MM.1S (cell line): ENCODE data around the gene EEF1E1.
A peak's percentile ranks its signal among the peaks of the same experiment; 100 is the strongest.

Experiments
- DNase-seq: peaks from one replicate; pipeline ENCODE4 v3.0.0-alpha.2; 2015
- H2AFZ ChIP-seq: fragments of 300-600 bp; sonication (generic); 2 replicates; pipeline ENCODE4 v1.6.0; 2016; ENCODE audit warnings: antibody characterized with exemption, low read length
- H3F3A ChIP-seq: fragments of 300-600 bp; sonication (generic); 2 replicates; pipeline ENCODE4 v1.6.1; 2016; ENCODE audit warnings: mild to moderate bottlenecking, antibody characterized with exemption, low read length, moderate library complexity, mixed read lengths; ENCODE audit not compliant: insufficient read depth
- H3K27ac ChIP-seq: fragments of 300-600 bp; sonication (generic); 2 replicates; pipeline ENCODE4 v1.5.1; 2016; ENCODE audit warnings: mild to moderate bottlenecking, low read length
- H3K27me3 ChIP-seq: fragments of 300-600 bp; sonication (generic); replicated peaks from 2 replicates; pipeline ENCODE4 v1.6.0; 2016; ENCODE audit warnings: low read length; ENCODE audit not compliant: insufficient read depth
- H3K36me3 ChIP-seq: fragments of 300-600 bp; sonication (generic); replicated peaks from 2 replicates; pipeline ENCODE4 v1.6.1; 2016; ENCODE audit warnings: mild to moderate bottlenecking, low read length, mixed read lengths; ENCODE audit not compliant: insufficient read depth
- H3K4me1 ChIP-seq: fragments of 300-600 bp; sonication (generic); 2 replicates; pipeline ENCODE4 v1.6.1; 2016; ENCODE audit warnings: low read length, mixed read lengths
- H3K4me2 ChIP-seq: fragments of 300-600 bp; sonication (generic); 2 replicates; pipeline ENCODE4 v1.6.0; 2016; ENCODE audit warnings: low read depth, low read length
- H3K4me3 ChIP-seq: fragments of 300-600 bp; sonication (generic); 2 replicates; pipeline ENCODE4 v1.5.1; 2016; ENCODE audit warnings: low read length, mixed read lengths
- H3K79me2 ChIP-seq: fragments of 300-600 bp; sonication (generic); 2 replicates; pipeline ENCODE4 v1.6.1; 2016; ENCODE audit warnings: mixed run types, low read length, mixed read lengths
- H3K9ac ChIP-seq: fragments of 300-600 bp; sonication (generic); 2 replicates; pipeline ENCODE4 v1.6.1; 2016; ENCODE audit warnings: low read length, mixed read lengths
- H3K9me2 ChIP-seq: fragments of 300-600 bp; sonication (generic); replicated peaks from 2 replicates; pipeline ENCODE4 v1.6.1; 2016; ENCODE audit warnings: mild to moderate bottlenecking, low read length, mixed read lengths; ENCODE audit not compliant: insufficient read depth
- H3K9me3 ChIP-seq: fragments of 300-600 bp; sonication (generic); replicated peaks from 2 replicates; pipeline ENCODE4 v1.6.1; 2016; ENCODE audit warnings: mild to moderate bottlenecking, low read length, mixed read lengths; ENCODE audit not compliant: insufficient read depth
- H4K20me1 ChIP-seq: fragments of 300-600 bp; sonication (generic); 2 replicates; pipeline ENCODE4 v1.6.1; 2016; ENCODE audit warnings: mild to moderate bottlenecking, low read length, moderate library complexity, mixed read lengths; ENCODE audit not compliant: insufficient read depth
- EZH2 ChIP-seq: fragments of 300-600 bp; sonication (generic); optimal IDR thresholded peaks from 2 replicates; pipeline ENCODE3; 2017; ENCODE audit warnings: low read depth, mild to moderate bottlenecking, antibody characterized with exemption, low read length, mixed read lengths
- EZH2phosphoT487 ChIP-seq: fragments of 300-600 bp; sonication (generic); IDR thresholded peaks from 2 replicates; pipeline ENCODE4 v1.6.1; 2018; ENCODE audit warnings: antibody characterized with exemption, low read length
- TF ChIP-seq, protein P1 (sequence below): fragments of 300-600 bp; sonication (generic); IDR thresholded peaks from 2 replicates; pipeline ENCODE4 v1.5.1; 2016; ENCODE audit warnings: antibody characterized with exemption, low read length, mixed read lengths

Gene EEF1E1

DNA sequence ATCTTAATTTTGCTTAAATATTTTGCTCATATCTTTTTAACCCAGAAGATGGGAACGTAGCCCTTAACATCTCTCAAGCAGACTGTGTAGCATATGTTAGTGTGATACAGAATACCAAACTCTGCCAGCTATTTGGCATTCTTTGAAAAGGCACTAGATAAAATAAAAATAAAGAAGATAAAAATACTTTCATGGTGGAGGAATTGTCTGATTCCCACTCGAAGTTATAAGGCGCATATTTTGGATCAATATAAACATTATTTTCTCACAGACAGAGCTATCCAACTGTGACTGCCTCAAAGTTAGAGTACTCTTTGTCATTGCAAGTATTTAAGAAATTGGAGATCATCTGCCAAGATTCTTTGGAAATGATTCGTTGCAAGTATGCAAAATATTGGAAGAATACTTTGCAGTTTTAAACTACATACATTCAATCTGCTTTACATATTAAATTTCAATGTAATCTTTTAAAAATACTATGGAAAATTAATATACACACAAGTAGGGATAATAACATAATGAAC lies 10.8 kb upstream of the EEF1E1 start:
- H3K9me2 ChIP-seq = no peaks in the 10 kb centered on the region
- H3K27me3 ChIP-seq = no peaks in the 10 kb centered on the region
- H3K4me2 ChIP-seq = no peak overlapping the region
- no peak for TF ChIP-seq EZH2
- TF ChIP-seq EZH2phosphoT487 = no peak
- TF ChIP-seq, protein P1, sequence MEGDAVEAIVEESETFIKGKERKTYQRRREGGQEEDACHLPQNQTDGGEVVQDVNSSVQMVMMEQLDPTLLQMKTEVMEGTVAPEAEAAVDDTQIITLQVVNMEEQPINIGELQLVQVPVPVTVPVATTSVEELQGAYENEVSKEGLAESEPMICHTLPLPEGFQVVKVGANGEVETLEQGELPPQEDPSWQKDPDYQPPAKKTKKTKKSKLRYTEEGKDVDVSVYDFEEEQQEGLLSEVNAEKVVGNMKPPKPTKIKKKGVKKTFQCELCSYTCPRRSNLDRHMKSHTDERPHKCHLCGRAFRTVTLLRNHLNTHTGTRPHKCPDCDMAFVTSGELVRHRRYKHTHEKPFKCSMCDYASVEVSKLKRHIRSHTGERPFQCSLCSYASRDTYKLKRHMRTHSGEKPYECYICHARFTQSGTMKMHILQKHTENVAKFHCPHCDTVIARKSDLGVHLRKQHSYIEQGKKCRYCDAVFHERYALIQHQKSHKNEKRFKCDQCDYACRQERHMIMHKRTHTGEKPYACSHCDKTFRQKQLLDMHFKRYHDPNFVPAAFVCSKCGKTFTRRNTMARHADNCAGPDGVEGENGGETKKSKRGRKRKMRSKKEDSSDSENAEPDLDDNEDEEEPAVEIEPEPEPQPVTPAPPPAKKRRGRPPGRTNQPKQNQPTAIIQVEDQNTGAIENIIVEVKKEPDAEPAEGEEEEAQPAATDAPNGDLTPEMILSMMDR = no peak
- no peaks in the 10 kb centered on the region for H3K36me3 ChIP-seq
- no peak for DNase-seq
- no peak overlapping the region for H3K4me3 ChIP-seq
- no peak overlapping the region for H3K9ac ChIP-seq
- no peaks in the 10 kb centered on the region for H4K20me1 ChIP-seq
- peaks cover 23% of the 10 kb centered on the region for H3K4me1 ChIP-seq
- no peak overlapping the region for H2AFZ ChIP-seq
- H3F3A ChIP-seq = peaks cover 8% of the 10 kb centered on the region; the same call in 1 of the 2 replicates
- no peaks in the 10 kb centered on the region for H3K79me2 ChIP-seq
- no peak overlapping the region for H3K27ac ChIP-seq
- H3K9me3 ChIP-seq = no peaks in the 10 kb centered on the region

DNA sequence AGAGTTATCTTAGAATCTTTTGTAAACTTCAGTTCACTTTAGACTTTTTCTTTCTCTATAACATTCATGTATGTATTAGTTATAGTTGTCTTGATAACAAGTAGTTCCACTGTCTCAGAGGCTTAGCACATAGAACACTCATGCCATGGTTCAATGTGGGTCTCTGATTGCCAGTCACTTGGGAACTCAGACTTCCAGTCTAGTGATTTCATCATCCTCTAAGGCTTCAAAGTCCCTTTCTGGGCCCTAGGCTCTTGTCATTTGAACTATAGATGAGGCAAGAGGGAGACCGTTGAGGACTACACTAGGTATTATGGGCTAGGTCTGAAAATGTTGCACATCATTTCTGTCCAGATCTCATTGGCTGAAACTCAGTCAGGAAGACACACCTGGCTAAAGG lies 8.4 kb upstream of the EEF1E1 start:
- peaks cover 25% of the 10 kb centered on the region for H3K4me1 ChIP-seq
- H3K27me3 ChIP-seq = no peaks in the 10 kb centered on the region
- H3F3A ChIP-seq = peaks cover 8% of the 10 kb centered on the region; the same call in 1 of the 2 replicates
- H3K27ac ChIP-seq = peak overlapping the region; percentile 65; the same call in 1 of the 2 replicates
- H3K4me2 ChIP-seq = peak overlapping the region; percentile 59; the same call in 1 of the 2 replicates
- H3K79me2 ChIP-seq = no peaks in the 10 kb centered on the region
- TF ChIP-seq, protein P1 = no peak
- TF ChIP-seq EZH2 (no peak), EZH2phosphoT487 (no peak)
- no peaks in the 10 kb centered on the region for H3K36me3 ChIP-seq
- H3K9me2 ChIP-seq = no peaks in the 10 kb centered on the region
- H2AFZ ChIP-seq = peak overlapping the region; percentile 66
- H4K20me1 ChIP-seq = no peaks in the 10 kb centered on the region
- no peak overlapping the region; the same call in 1 of the 2 replicates for H3K4me3 ChIP-seq
- peak; percentile 19 for DNase-seq
- no peaks in the 10 kb centered on the region for H3K9me3 ChIP-seq
- H3K9ac ChIP-seq = no peak overlapping the region

DNA sequence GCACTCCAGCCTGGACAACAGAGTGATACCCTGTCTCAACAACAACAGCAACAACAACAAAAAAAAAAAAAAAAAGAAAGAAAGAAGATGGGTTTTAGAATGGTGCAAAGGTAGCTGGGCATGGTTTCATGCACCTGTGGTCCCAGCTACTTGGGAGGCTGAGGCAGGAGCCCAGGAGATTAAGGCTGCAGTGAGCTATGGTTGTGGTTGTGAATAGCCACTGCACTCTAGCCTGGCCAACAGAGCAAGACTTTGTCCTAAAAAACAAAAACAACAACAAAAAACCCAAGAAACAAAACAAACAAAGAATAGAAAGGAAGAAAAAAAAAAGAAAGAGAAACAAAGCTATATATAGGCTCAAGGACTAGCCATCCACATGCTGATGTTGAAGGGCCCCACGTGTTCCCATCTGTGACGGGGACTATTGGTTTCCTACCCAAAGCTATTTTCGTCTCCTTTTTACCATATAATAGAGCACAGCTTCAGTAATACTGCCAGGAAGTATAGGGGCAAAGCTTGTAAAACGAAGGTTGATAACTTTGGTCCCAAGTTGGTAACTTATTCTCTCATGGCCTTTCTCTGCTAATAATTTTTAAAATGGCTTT lies 7.9 kb upstream of the EEF1E1 start:
- Histone ChIP-seq H3K4me3 (no peak overlapping the region; the same call in 1 of the 2 replicates), H3K27me3 (no peaks in the 10 kb centered on the region), H3K9ac (no peak overlapping the region), H3K4me2 (peak overlapping the region; percentile 59; the same call in 1 of the 2 replicates), H4K20me1 (no peaks in the 10 kb centered on the region), H3F3A (peaks cover 8% of the 10 kb centered on the region; the same call in 1 of the 2 replicates), H3K36me3 (no peaks in the 10 kb centered on the region), H3K79me2 (no peaks in the 10 kb centered on the region), H3K4me1 (peaks cover 25% of the 10 kb centered on the region), H3K9me2 (no peaks in the 10 kb centered on the region), H2AFZ (peak overlapping the region; percentile 66), H3K27ac (peak overlapping the region; percentile 65; the same call in 1 of the 2 replicates), H3K9me3 (no peaks in the 10 kb centered on the region)
- DNase-seq = peak; percentile 65
- TF ChIP-seq, protein P1 = no peak
- no peak for TF ChIP-seq EZH2phosphoT487
- no peak for TF ChIP-seq EZH2
